SK-N-SH (cell line): Measurements from ENCODE around the gene ZNF682. TPM values are rescaled to one million over a fixed set of nuclear protein-coding genes. Genes with fewer than 3 reads are reported as not detected.
A peak's percentile ranks its signal among the peaks of the same experiment; 100 is the strongest.
"Not testable (repeated sequence)": the region's sequence is repeated elsewhere in the genome, so short reads cannot be mapped to it uniquely, and the experiment has no call there.

Experiments
- CTCF ChIA-PET: fragments of 300-600, 350-600 bp; formaldehyde crosslinking; extraction: SDS; loops from one replicate; lab custom pipeline; 2021; lab: Yijun Ruan, JAX
- POLR2A ChIA-PET: fragments of 350-600 bp; sonication (Branson Sonifier 250); formaldehyde crosslinking; extraction: SDS; loops from one replicate; lab custom pipeline; 2020; ENCODE audit warnings: antibody characterized with exemption, inconsistent platforms; lab: Yijun Ruan, JAX
- DNase-seq: peaks from one replicate; pipeline ENCODE4 v3.0.0; 2012
- H2AFZ ChIP-seq: fragments of 200-600 bp; sonication (generic); 2 replicates; pipeline ENCODE4 v1.8.1; 2016; ENCODE audit warnings: antibody characterized with exemption, mild to moderate bottlenecking, low read depth
- H3F3A ChIP-seq: fragments of 200-600 bp; sonication (generic); replicated peaks from 2 replicates; pipeline ENCODE3; 2016; ENCODE audit warnings: antibody characterized with exemption, mild to moderate bottlenecking; ENCODE audit not compliant: insufficient read depth
- H3K27ac ChIP-seq, 2 experiments: fragments of 200-500 bp in 1 of 2; fragments of 200-600 bp in 1 of 2; sonication (Bioruptor generic) in 1 of 2; sonication (generic), shearing (Covaris generic) in 1 of 2; 2 replicates each; pipeline versions ENCODE4 v1.5.1 to v1.6.1; 2014 to 2016; ENCODE audit warnings: low read depth in 2 of 2, inconsistent platforms in 1 of 2, low read length in 1 of 2, mild to moderate bottlenecking in 1 of 2, mixed read lengths in 1 of 2
- H3K27me3 ChIP-seq: fragments of 200-600 bp; sonication (generic), shearing (Covaris generic); 2 replicates; pipeline ENCODE4 v1.6.1; 2016; ENCODE audit warnings: mixed run types; ENCODE audit not compliant: insufficient read depth
- H3K36me3 ChIP-seq, 2 experiments: fragments of 200-500 bp in 1 of 2; fragments of 200-600 bp in 1 of 2; sonication (Bioruptor generic) in 1 of 2; sonication (generic) in 1 of 2; replicated peaks in 1 of 2; 2 replicates each; pipeline versions ENCODE3 to v1.5.1; 2014 to 2016; ENCODE audit warnings: low read length in 1 of 2, mild to moderate bottlenecking in 1 of 2; ENCODE audit not compliant: insufficient read depth in 2 of 2, control insufficient read depth in 1 of 2
- H3K4me1 ChIP-seq, 2 experiments: fragments of 200-500 bp in 1 of 2; fragments of 200-600 bp in 1 of 2; sonication (Bioruptor generic) in 1 of 2; sonication (generic), shearing (Covaris generic) in 1 of 2; 2 replicates each; pipeline versions ENCODE4 v1.5.1 to v1.6.1; 2014 to 2016; ENCODE audit warnings: low read depth in 1 of 2, low read length in 1 of 2, mixed run types in 1 of 2; ENCODE audit not compliant: insufficient read depth in 2 of 2, control insufficient read depth in 1 of 2
- H3K4me2 ChIP-seq: fragments of 200-600 bp; sonication (generic), shearing (Covaris generic); 2 replicates; pipeline ENCODE4 v1.6.1; 2017; ENCODE audit warnings: mixed run types
- H3K4me3 ChIP-seq, 2 experiments: fragments of 200-500 bp in 1 of 2; fragments of 200-600 bp in 1 of 2; sonication (Bioruptor generic) in 1 of 2; sonication (generic), shearing (Covaris generic) in 1 of 2; 2 replicates each; pipeline versions ENCODE4 v1.5.1 to v1.8.1; 2014 to 2016; ENCODE audit warnings: low read depth in 2 of 2, inconsistent platforms in 1 of 2, low read length in 1 of 2, mild to moderate bottlenecking in 1 of 2, mixed read lengths in 1 of 2, moderate library complexity in 1 of 2
- H3K79me2 ChIP-seq: fragments of 200-600 bp; sonication (generic); 2 replicates; pipeline ENCODE4 v1.8.1; 2017; ENCODE audit warnings: mild to moderate bottlenecking; ENCODE audit not compliant: insufficient read depth
- H3K9ac ChIP-seq: fragments of 200-600 bp; sonication (generic); 2 replicates; pipeline ENCODE4 v1.6.1; 2017; ENCODE audit warnings: mixed run types
- H3K9me2 ChIP-seq: fragments of 200-600 bp; sonication (generic); 2 replicates; pipeline ENCODE4 v1.6.1; 2017; ENCODE audit warnings: mixed run types
- H3K9me3 ChIP-seq: fragments of 200-600 bp; sonication (generic); 2 replicates; pipeline ENCODE4 v1.6.1; 2017; ENCODE audit warnings: mixed run types, mild to moderate bottlenecking, moderate library complexity
- H4K20me1 ChIP-seq: fragments of 200-600 bp; sonication (generic); 2 replicates; pipeline ENCODE4 v1.6.1; 2017; ENCODE audit warnings: mild to moderate bottlenecking, mixed run types; ENCODE audit not compliant: insufficient read depth
- CHD2 ChIP-seq: fragments of 150-350 bp; IDR thresholded peaks from 2 replicates; pipeline ENCODE4 v1.6.1; 2018; ENCODE audit warnings: low read length; ENCODE audit not compliant: partially characterized antibody
- ELF1 ChIP-seq: IDR thresholded peaks from 2 replicates; pipeline ENCODE4 v1.4.0; 2012
- EZH2phosphoT487 ChIP-seq: fragments of 200-600 bp; sonication (generic); IDR thresholded peaks from 2 replicates; pipeline ENCODE4 v1.6.1; 2017; ENCODE audit warnings: low read depth, mixed run types, mild to moderate bottlenecking, antibody characterized with exemption, moderate library complexity, borderline replicate concordance
- FOSL2 ChIP-seq: IDR thresholded peaks from 2 replicates; pipeline ENCODE4 v1.4.0; 2012; ENCODE audit warnings: low read depth, mild to moderate bottlenecking, moderate library complexity, borderline replicate concordance
- FOXJ3 ChIP-seq: sonication (generic); formaldehyde crosslinking; IDR thresholded peaks from 2 replicates; pipeline ENCODE4 v1.5.1; 2020; ENCODE audit warnings: mild to moderate bottlenecking, missing genetic modification reagents
- FOXM1 ChIP-seq: IDR thresholded peaks from 2 replicates; pipeline ENCODE4 v1.4.0; 2012; ENCODE audit warnings: low read depth, mild to moderate bottlenecking
- GABPA ChIP-seq: IDR thresholded peaks from 2 replicates; pipeline ENCODE4 v1.4.0; 2012; ENCODE audit warnings: low read depth, mild to moderate bottlenecking
- GATA2 ChIP-seq: sonication (generic); formaldehyde crosslinking; IDR thresholded peaks from 2 replicates; pipeline ENCODE4 v1.5.0; 2020; ENCODE audit warnings: mild to moderate bottlenecking, missing genetic modification reagents
- JUND ChIP-seq: IDR thresholded peaks from 2 replicates; pipeline ENCODE4 v1.4.0; 2012
- MAX ChIP-seq: IDR thresholded peaks from 2 replicates; pipeline ENCODE4 v1.4.0; 2012; ENCODE audit warnings: low read depth
- MXI1 ChIP-seq: IDR thresholded peaks from 2 replicates; pipeline ENCODE4 v1.6.1; 2012; ENCODE audit warnings: mild to moderate bottlenecking, low read depth, low read length, improper control_type of control experiment
- NRF1 ChIP-seq: IDR thresholded peaks from 2 replicates; pipeline ENCODE4 v1.6.1; 2012; ENCODE audit warnings: low read depth, mild to moderate bottlenecking, low read length
- POLR2AphosphoS5 ChIP-seq: IDR thresholded peaks from 2 replicates; pipeline ENCODE4 v1.6.1; 2012; ENCODE audit warnings: low read depth, low read length
- RAD21 ChIP-seq: IDR thresholded peaks from 2 replicates; pipeline ENCODE4 v1.6.1; 2012; ENCODE audit warnings: mild to moderate bottlenecking, low read length
- RCOR1 ChIP-seq: fragments of 150-350 bp; IDR thresholded peaks from 2 replicates; pipeline ENCODE4 v1.6.1; 2017; ENCODE audit warnings: antibody characterized with exemption, low read length
- RFX5 ChIP-seq: IDR thresholded peaks from 2 replicates; pipeline ENCODE4 v1.6.1; 2012; ENCODE audit warnings: mild to moderate bottlenecking, improper control_type of control experiment, low read length
- TAF1 ChIP-seq: IDR thresholded peaks from 2 replicates; pipeline ENCODE4 v1.6.1; 2012; ENCODE audit warnings: low read depth, mild to moderate bottlenecking, low read length, moderate library complexity, borderline replicate concordance
- TEAD4 ChIP-seq: IDR thresholded peaks from 2 replicates; pipeline ENCODE4 v1.4.0; 2012; ENCODE audit warnings: mild to moderate bottlenecking, borderline replicate concordance; ENCODE audit not compliant: insufficient read depth
- YY1 ChIP-seq: IDR thresholded peaks from 2 replicates; pipeline ENCODE4 v1.4.0; 2012; ENCODE audit warnings: low read depth, mild to moderate bottlenecking
- WGBS: methylation state at CpG from one replicate; pipeline ENCODE4 v1.1.6; 2017; ENCODE audit warnings: low lambda C conversion rate; 5-methylcytosine and 5-hydroxymethylcytosine counted together
- polyA plus RNA-seq, 3 experiments: library from polyadenylated mRNA; depleted of rRNA; stranded (reverse); fragments of >200 nt; gene quantifications; 2 replicates each; pipeline ENCODE4 v1.2.3, GENCODE V29; 2012
- TF ChIP-seq, protein P1 (sequence below): IDR thresholded peaks from 2 replicates; pipeline ENCODE4 v1.4.0; 2012; ENCODE audit warnings: low read depth, borderline replicate concordance
- TF ChIP-seq, protein P2 (sequence below): IDR thresholded peaks from 2 replicates; pipeline ENCODE4; 2012

ZNF682 gene
- polyA plus RNA-seq, 1 of the 3 experiments (the other 2 are of a cell fraction), result 1.7 TPM

GRCh38 chr19:20051841-20052768, 12.8 kb upstream of the ZNF682 start:
- peak overlapping the region; percentile 68 for H3K9ac ChIP-seq

DNA sequence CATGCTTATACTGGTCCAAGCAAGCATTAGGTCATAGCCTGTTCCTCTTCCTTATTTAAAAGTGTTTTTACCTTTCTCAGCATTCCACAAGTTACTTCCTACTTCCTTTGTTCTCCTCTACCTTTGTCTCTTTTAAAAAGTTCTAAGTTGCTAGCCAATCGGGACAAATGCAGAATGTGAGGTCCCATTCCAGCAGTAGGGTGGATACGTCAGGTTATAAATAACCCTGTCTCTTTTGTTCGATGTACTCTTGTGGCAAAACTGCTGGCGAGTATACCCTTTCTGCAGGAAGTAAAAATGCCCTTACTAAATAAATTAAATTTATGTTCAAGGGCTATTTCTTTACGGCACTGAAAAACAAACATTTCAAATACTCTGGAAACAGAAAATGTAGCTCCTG, 6.4 kb upstream of the ZNF682 start:
- POLR2A ChIA-PET, H3K27me3 ChIP-seq, H3F3A ChIP-seq, DNase-seq, H3K9me3 ChIP-seq, H3K79me2 ChIP-seq, H3K4me1 ChIP-seq, H4K20me1 ChIP-seq, H3K4me3 ChIP-seq, H3K36me3 ChIP-seq, CTCF ChIA-PET, H3K4me2 ChIP-seq, H2AFZ ChIP-seq, H3K9me2 ChIP-seq, H3K27ac ChIP-seq, H3K9ac ChIP-seq: not testable (repeated sequence)
- WGBS, result 45% methylated on average over 5 of the region's 5 CpGs

More at GRCh38 chr19:20051841-20052768, 12.8 kb upstream of the ZNF682 start:
- Histone ChIP-seq H3K79me2 (no peaks in the 10 kb centered on the region), H3K27ac (peak overlapping the region; percentile 47 to 85; a peak in 3 of 4 replicates), H3K4me2 (peak overlapping the region; percentile 81), H3K36me3 (no peaks in the 10 kb centered on the region), H3K4me3 (peak overlapping the region; percentile 81 to 84), H3F3A (no peaks in the 10 kb centered on the region), H3K9me3 (no peaks in the 10 kb centered on the region), H4K20me1 (no peaks in the 10 kb centered on the region), H2AFZ (peak overlapping the region; percentile 100), H3K9me2 (no peaks in the 10 kb centered on the region), H3K27me3 (no peaks in the 10 kb centered on the region), H3K4me1 (peaks cover 0 to 7% of the 10 kb centered on the region in 2 experiments; a peak in 1 of 4 replicates)
- ChIA-PET POLR2A (interaction anchor here (0.6 to 2.1 kb wide), 13 partner anchors 9 to 513 kb away, joined by 3 to 26 read pairs (median 4); partner anchors contain the start of genes ZNF253, ZNF486, ZNF506 and ZNF682), CTCF (interaction anchor here (0.8 to 1.8 kb wide), 2 partner anchors 13 to 27 kb away, joined by 3 to 8 read pairs; partner anchors contain the start of genes ZNF682 and ZNF90)
- DNase-seq, result peak; percentile 86
- 1% methylated on average over 32 of the region's 43 CpGs for WGBS
- TF ChIP-seq MXI1 (peak; percentile 91), NRF1 (peak; percentile 63), JUND (no peak), GABPA (peak; percentile 81), FOXJ3 (CRISPR knock-in tag) (no peak), ELF1 (peak; percentile 76), TAF1 (peak; percentile 48; the same call in 1 of the 2 replicates), POLR2AphosphoS5 (peak; percentile 12; the same call in 1 of the 2 replicates), MAX (peak; percentile 51), YY1 (peak; percentile 73), CHD2 (peak; percentile 76)

GRCh38 chr19:20044663-20045062, 5.4 kb upstream of the ZNF682 start:
- Histone ChIP-seq H3K9me3 (no peaks in the 10 kb centered on the region), H3K27me3 (no peaks in the 10 kb centered on the region), H3K79me2 (no peaks in the 10 kb centered on the region), H3K36me3 (no peaks in the 10 kb centered on the region), H2AFZ (no peak overlapping the region), H3F3A (no peaks in the 10 kb centered on the region), H3K4me2 (no peak overlapping the region), H4K20me1 (no peaks in the 10 kb centered on the region), H3K9me2 (no peaks in the 10 kb centered on the region), H3K9ac (no peak overlapping the region), H3K27ac (no peak overlapping the region), H3K4me1 (no peaks in the 10 kb centered on the region), H3K4me3 (no peak overlapping the region)
- CTCF ChIA-PET, result no interaction called here
- no peak for DNase-seq
- POLR2A ChIA-PET, result no interaction called here
- WGBS, result 10% methylated on average over 3 of the region's 3 CpGs
- no peak for TF ChIP-seq GATA2 (CRISPR knock-in tag)
- no peak for TF ChIP-seq CHD2
- TF ChIP-seq, protein P1, sequence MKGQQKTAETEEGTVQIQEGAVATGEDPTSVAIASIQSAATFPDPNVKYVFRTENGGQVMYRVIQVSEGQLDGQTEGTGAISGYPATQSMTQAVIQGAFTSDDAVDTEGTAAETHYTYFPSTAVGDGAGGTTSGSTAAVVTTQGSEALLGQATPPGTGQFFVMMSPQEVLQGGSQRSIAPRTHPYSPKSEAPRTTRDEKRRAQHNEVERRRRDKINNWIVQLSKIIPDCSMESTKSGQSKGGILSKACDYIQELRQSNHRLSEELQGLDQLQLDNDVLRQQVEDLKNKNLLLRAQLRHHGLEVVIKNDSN, result no peak
- no peak for TF ChIP-seq TEAD4
- TF ChIP-seq RCOR1, result no peak
- TF ChIP-seq NRF1, result no peak
- TF ChIP-seq EZH2phosphoT487, result no peak
- no peak for TF ChIP-seq RAD21
- TF ChIP-seq ELF1, result no peak
- TF ChIP-seq, protein P2, sequence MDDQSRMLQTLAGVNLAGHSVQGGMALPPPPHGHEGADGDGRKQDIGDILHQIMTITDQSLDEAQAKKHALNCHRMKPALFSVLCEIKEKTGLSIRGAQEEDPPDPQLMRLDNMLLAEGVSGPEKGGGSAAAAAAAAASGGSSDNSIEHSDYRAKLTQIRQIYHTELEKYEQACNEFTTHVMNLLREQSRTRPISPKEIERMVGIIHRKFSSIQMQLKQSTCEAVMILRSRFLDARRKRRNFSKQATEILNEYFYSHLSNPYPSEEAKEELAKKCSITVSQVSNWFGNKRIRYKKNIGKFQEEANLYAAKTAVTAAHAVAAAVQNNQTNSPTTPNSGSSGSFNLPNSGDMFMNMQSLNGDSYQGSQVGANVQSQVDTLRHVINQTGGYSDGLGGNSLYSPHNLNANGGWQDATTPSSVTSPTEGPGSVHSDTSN, result no peak
- no peak for TF ChIP-seq YY1
- TF ChIP-seq FOSL2, result no peak
- TF ChIP-seq FOXJ3 (CRISPR knock-in tag), result no peak
- no peak for TF ChIP-seq RFX5
- TF ChIP-seq FOXM1, result no peak
